Stimulated activated memory B cell treated with anti-CD40 and anti-IgM and Interleukin-4, amounts not matched to agents 10 μg/mL and 1 μg/mL and 100 μg/mL, for 72 hours (primary cell): ENCODE measurements around the gene PLOD1.
"Not testable (repeated sequence)": the region's sequence is repeated elsewhere in the genome, so short reads cannot be mapped to it uniquely, and the experiment has no call there.

Experiments used
- ATAC-seq: fragments of 150-1000 bp; cut with Tn5 transposase; 2 replicates; pipeline ENCODE4 v1.10.0; 2021
- H3K27ac Mint-ChIP-seq: one replicate; pipeline ENCODE4 v1.8.0; 2022; ENCODE audit warnings: mild to moderate bottlenecking, mixed read lengths
- H3K27me3 Mint-ChIP-seq: one replicate; pipeline ENCODE4 v1.8.0; 2022; ENCODE audit warnings: mixed read lengths
- H3K36me3 Mint-ChIP-seq: one replicate; pipeline ENCODE4 v1.8.0; 2022; ENCODE audit warnings: mixed read lengths
- H3K4me1 Mint-ChIP-seq: one replicate; pipeline ENCODE4 v1.8.0; 2022; ENCODE audit warnings: mixed read lengths
- H3K4me3 Mint-ChIP-seq: one replicate; pipeline ENCODE4 v1.8.0; 2022; ENCODE audit warnings: mild to moderate bottlenecking, moderate library complexity, mixed read lengths
- H3K9me3 Mint-ChIP-seq: one replicate; pipeline ENCODE4 v1.8.0; 2022; ENCODE audit warnings: mixed read lengths

The PLOD1 gene

GRCh38 chr1:11991969-11992676, 57.6 kb downstream of the PLOD1 start:
- H3K27me3 Mint-ChIP-seq: no peaks in the 10 kb centered on the region
- H3K4me1 Mint-ChIP-seq: peaks cover 9% of the 10 kb centered on the region
- no peak overlapping the region for H3K27ac Mint-ChIP-seq
- no peaks in the 10 kb centered on the region for H3K9me3 Mint-ChIP-seq
- H3K4me3 Mint-ChIP-seq: no peak overlapping the region
- ATAC-seq: no peak
- H3K36me3 Mint-ChIP-seq: peaks cover 60% of the 10 kb centered on the region

- H3K27ac Mint-ChIP-seq: no peak overlapping the region
- no peak for ATAC-seq
- no peaks in the 10 kb centered on the region for H3K9me3 Mint-ChIP-seq
- no peaks in the 10 kb centered on the region for H3K4me1 Mint-ChIP-seq
- H3K4me3 Mint-ChIP-seq: no peak overlapping the region
- H3K27me3 Mint-ChIP-seq: no peaks in the 10 kb centered on the region
- H3K36me3 Mint-ChIP-seq: peaks cover 61% of the 10 kb centered on the region
Observed at GRCh38 chr1:11997081-11997850, 62.7 kb downstream of the PLOD1 start.

GRCh38 chr1:11998636-11999035, 64.1 kb downstream of the PLOD1 start:
- no peaks in the 10 kb centered on the region for H3K4me1 Mint-ChIP-seq
- H3K27ac Mint-ChIP-seq: no peak overlapping the region
- H3K27me3 Mint-ChIP-seq: no peaks in the 10 kb centered on the region
- no peaks in the 10 kb centered on the region for H3K9me3 Mint-ChIP-seq
- H3K36me3 Mint-ChIP-seq: peaks cover 68% of the 10 kb centered on the region
- no peak overlapping the region for H3K4me3 Mint-ChIP-seq
- no peak for ATAC-seq

- Mint-ChIP-seq H3K9me3 (no peaks in the 10 kb centered on the region), H3K36me3 (peaks cover 74% of the 10 kb centered on the region), H3K27ac (no peak overlapping the region), H3K27me3 (no peaks in the 10 kb centered on the region), H3K4me3 (no peak overlapping the region), H3K4me1 (peaks cover 2% of the 10 kb centered on the region)
- ATAC-seq: no peak
Observed at GRCh38 chr1:11999236-11999635, 64.7 kb downstream of the PLOD1 start.

GRCh38 chr1:12001249-12001917, 66.9 kb downstream of the PLOD1 start:
- Mint-ChIP-seq H3K27ac (peak overlapping the region; percentile 30), H3K4me1 (peaks cover 23% of the 10 kb centered on the region), H3K27me3 (no peaks in the 10 kb centered on the region), H3K4me3 (no peak overlapping the region), H3K9me3 (no peaks in the 10 kb centered on the region), H3K36me3 (peaks cover 76% of the 10 kb centered on the region)
- no peak for ATAC-seq

GRCh38 chr1:12001996-12002493, 67.5 kb downstream of the PLOD1 start:
- Mint-ChIP-seq H3K4me1 (peaks cover 26% of the 10 kb centered on the region), H3K4me3 (no peak overlapping the region), H3K9me3 (no peaks in the 10 kb centered on the region), H3K27ac (peak overlapping the region; percentile 30), H3K36me3 (peaks cover 78% of the 10 kb centered on the region), H3K27me3 (no peaks in the 10 kb centered on the region)
- ATAC-seq: no peak

- H3K27ac Mint-ChIP-seq: peak overlapping the region; percentile 82
- H3K4me1 Mint-ChIP-seq: peaks cover 26% of the 10 kb centered on the region
- H3K9me3 Mint-ChIP-seq: no peaks in the 10 kb centered on the region
- H3K36me3 Mint-ChIP-seq: peaks cover 81% of the 10 kb centered on the region
- no peaks in the 10 kb centered on the region for H3K27me3 Mint-ChIP-seq
- no peak for ATAC-seq
- H3K4me3 Mint-ChIP-seq: no peak overlapping the region
Observed at GRCh38 chr1:12003762-12004161, 69.2 kb downstream of the PLOD1 start.

- peak; percentile 56 for ATAC-seq
- Mint-ChIP-seq H3K9me3 (no peaks in the 10 kb centered on the region), H3K27ac (peak overlapping the region; percentile 82), H3K4me1 (peaks cover 26% of the 10 kb centered on the region), H3K36me3 (peaks cover 87% of the 10 kb centered on the region), H3K27me3 (no peaks in the 10 kb centered on the region), H3K4me3 (no peak overlapping the region)
Observed at GRCh38 chr1:12005488-12006166, 71.1 kb downstream of the PLOD1 start.

GRCh38 chr1:12006167-12006921, 71.8 kb downstream of the PLOD1 start:
- Mint-ChIP-seq H3K4me3 (no peak overlapping the region), H3K27ac (peak overlapping the region; percentile 82), H3K9me3 (no peaks in the 10 kb centered on the region), H3K4me1 (peaks cover 26% of the 10 kb centered on the region), H3K36me3 (peaks cover 90% of the 10 kb centered on the region), H3K27me3 (no peaks in the 10 kb centered on the region)
- ATAC-seq: no peak

GRCh38 chr1:12007204-12007603, 72.7 kb downstream of the PLOD1 start:
- H3K36me3 Mint-ChIP-seq: peaks cover 90% of the 10 kb centered on the region
- H3K4me1 Mint-ChIP-seq: peaks cover 26% of the 10 kb centered on the region
- H3K9me3 Mint-ChIP-seq: no peaks in the 10 kb centered on the region
- H3K27ac Mint-ChIP-seq: peak overlapping the region; percentile 82
- no peak for ATAC-seq
- H3K27me3 Mint-ChIP-seq: no peaks in the 10 kb centered on the region
- no peak overlapping the region for H3K4me3 Mint-ChIP-seq

- not testable (repeated sequence) for H3K9me3 Mint-ChIP-seq, H3K27ac Mint-ChIP-seq, ATAC-seq, H3K27me3 Mint-ChIP-seq, H3K4me3 Mint-ChIP-seq
- Mint-ChIP-seq H3K36me3 (peaks cover 81% of the 10 kb centered on the region), H3K4me1 (peaks cover 26% of the 10 kb centered on the region)
Observed at GRCh38 chr1:12008355-12008754, 73.8 kb downstream of the PLOD1 start.

- Mint-ChIP-seq H3K9me3 (no peaks in the 10 kb centered on the region), H3K36me3 (peaks cover 76% of the 10 kb centered on the region), H3K27me3 (no peaks in the 10 kb centered on the region), H3K4me3 (no peak overlapping the region), H3K27ac (no peak overlapping the region), H3K4me1 (peaks cover 28% of the 10 kb centered on the region)
- ATAC-seq: no peak
Observed at GRCh38 chr1:12009318-12009947, 74.9 kb downstream of the PLOD1 start.

- peaks cover 64% of the 10 kb centered on the region for H3K36me3 Mint-ChIP-seq
- H3K4me1 Mint-ChIP-seq: peaks cover 14% of the 10 kb centered on the region
- no peak overlapping the region for H3K4me3 Mint-ChIP-seq
- H3K9me3 Mint-ChIP-seq: no peaks in the 10 kb centered on the region
- H3K27ac Mint-ChIP-seq: peak overlapping the region; percentile 27
- no peaks in the 10 kb centered on the region for H3K27me3 Mint-ChIP-seq
- ATAC-seq: no peak
Observed at GRCh38 chr1:12010746-12011570, 76.4 kb downstream of the PLOD1 start.
